ENCODE measurements around the gene ZNF609. TPM values are rescaled to one million over a fixed set of nuclear protein-coding genes. Genes with fewer than 3 reads are reported as not detected.
A peak's percentile ranks its signal among the peaks of the same experiment; 100 is the strongest.

ZNF609 gene
- total RNA-seq, 3 donors from 2014 or later (not counting 1 experiment from before 2014, with no cell fraction given), result 40.3 to 59.7 (median 55.3) TPM

DNA sequence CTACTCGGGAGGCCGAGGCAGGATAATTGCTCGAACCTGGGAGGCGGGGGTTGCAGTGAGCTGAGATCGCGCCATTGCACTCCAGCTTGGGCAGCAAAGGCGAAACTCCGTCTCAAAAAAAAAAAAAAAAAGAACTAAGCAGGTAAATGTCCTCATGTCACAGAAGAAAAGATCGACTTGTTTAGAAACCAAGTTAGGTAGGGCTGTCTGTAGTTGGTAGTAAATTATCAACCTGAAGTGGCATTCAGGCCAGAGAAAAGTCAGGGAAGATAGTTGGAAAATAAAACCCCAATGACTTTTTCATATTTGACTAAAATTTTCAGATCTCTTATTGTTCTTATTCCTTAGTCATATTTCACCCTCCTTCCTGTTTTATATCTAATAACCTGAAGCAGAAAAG is 55.4 kb downstream of the ZNF609 start:
- TF ChIP-seq, protein P1, sequence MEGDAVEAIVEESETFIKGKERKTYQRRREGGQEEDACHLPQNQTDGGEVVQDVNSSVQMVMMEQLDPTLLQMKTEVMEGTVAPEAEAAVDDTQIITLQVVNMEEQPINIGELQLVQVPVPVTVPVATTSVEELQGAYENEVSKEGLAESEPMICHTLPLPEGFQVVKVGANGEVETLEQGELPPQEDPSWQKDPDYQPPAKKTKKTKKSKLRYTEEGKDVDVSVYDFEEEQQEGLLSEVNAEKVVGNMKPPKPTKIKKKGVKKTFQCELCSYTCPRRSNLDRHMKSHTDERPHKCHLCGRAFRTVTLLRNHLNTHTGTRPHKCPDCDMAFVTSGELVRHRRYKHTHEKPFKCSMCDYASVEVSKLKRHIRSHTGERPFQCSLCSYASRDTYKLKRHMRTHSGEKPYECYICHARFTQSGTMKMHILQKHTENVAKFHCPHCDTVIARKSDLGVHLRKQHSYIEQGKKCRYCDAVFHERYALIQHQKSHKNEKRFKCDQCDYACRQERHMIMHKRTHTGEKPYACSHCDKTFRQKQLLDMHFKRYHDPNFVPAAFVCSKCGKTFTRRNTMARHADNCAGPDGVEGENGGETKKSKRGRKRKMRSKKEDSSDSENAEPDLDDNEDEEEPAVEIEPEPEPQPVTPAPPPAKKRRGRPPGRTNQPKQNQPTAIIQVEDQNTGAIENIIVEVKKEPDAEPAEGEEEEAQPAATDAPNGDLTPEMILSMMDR (IDR thresholded peaks at IDR 0.05), result no peak
- ATAC-seq (no peak), DNase-seq (no peak)
- Mint-ChIP-seq H3K36me3 (no peaks in the 10 kb centered on the region), H3K27me3 (ENCODE audit: low read depth in 2 of 2) (no peaks in the 10 kb centered on the region), H3K9me3 (no peaks in the 10 kb centered on the region), H3K4me3 (no peak overlapping the region), H3K4me1 (peaks cover 25 to 33% of the 10 kb centered on the region in 2 donors), H3K27ac (no peak overlapping the region)
- H3K4me3 ChIP-seq (ENCODE audit: low read length), result no peak overlapping the region
- peaks cover 5% of the 10 kb centered on the region for H3K4me1 ChIP-seq (ENCODE audit: control insufficient read depth, insufficient read depth, low read length)
- no peak overlapping the region for H3K27ac ChIP-seq (ENCODE audit: low read length)
- intact Hi-C loops (cut with micrococcal nuclease), result no loop called here
- H3K36me3 ChIP-seq (ENCODE audit: control insufficient read depth, insufficient read depth, low read length), result no peaks in the 10 kb centered on the region
- H3K9me3 ChIP-seq (ENCODE audit: control insufficient read depth, insufficient read depth, low read length), result no peaks in the 10 kb centered on the region
- no peaks in the 10 kb centered on the region for H3K27me3 ChIP-seq (ENCODE audit: control insufficient read depth, insufficient read depth, low read length)
- WGBS (ENCODE audit: insufficient coverage), result 96% methylated on average over 9 of the region's 9 CpGs

DNA sequence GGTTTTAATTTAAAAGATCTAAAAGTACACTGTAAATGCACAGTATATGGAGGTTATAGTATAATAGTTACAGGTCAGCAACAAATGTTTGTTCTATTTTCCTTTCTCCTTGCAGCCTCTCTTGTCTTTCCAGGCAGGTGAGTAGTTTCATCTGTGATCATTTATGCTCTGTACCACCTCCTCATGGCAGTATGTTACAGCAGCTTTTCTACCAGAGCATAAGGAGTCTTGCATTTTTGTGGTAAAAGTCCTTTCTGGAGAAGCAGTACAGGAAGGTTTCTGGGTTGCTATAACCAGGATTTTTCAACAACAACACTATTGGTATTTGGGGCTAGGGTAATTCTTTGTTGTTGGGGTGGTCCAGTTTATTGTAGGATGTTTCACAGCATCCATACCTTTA is 59.5 kb downstream of the ZNF609 start:
- no peaks in the 10 kb centered on the region for H3K36me3 ChIP-seq (ENCODE audit: control insufficient read depth, insufficient read depth, low read length)
- no peaks in the 10 kb centered on the region for H3K36me3 Mint-ChIP-seq
- H3K4me3 ChIP-seq (ENCODE audit: low read length), result no peak overlapping the region
- ATAC-seq, result no peak
- H3K9me3 Mint-ChIP-seq, result no peaks in the 10 kb centered on the region
- H3K4me3 Mint-ChIP-seq, result no peak overlapping the region
- H3K27ac Mint-ChIP-seq, result no peak overlapping the region
- H3K27me3 Mint-ChIP-seq (ENCODE audit: low read depth in 2 of 2), result no peaks in the 10 kb centered on the region
- H3K27ac ChIP-seq (ENCODE audit: low read length), result no peak overlapping the region
- TF ChIP-seq, protein P1 (IDR thresholded peaks at IDR 0.05), result no peak
- no peaks in the 10 kb centered on the region for H3K27me3 ChIP-seq (ENCODE audit: control insufficient read depth, insufficient read depth, low read length)
- intact Hi-C loops (cut with micrococcal nuclease), result no loop called here
- H3K4me1 ChIP-seq (ENCODE audit: control insufficient read depth, insufficient read depth, low read length), result no peaks in the 10 kb centered on the region
- H3K4me1 Mint-ChIP-seq, result peaks cover 27 to 41% of the 10 kb centered on the region in 2 donors
- no peak for DNase-seq
- H3K9me3 ChIP-seq (ENCODE audit: control insufficient read depth, insufficient read depth, low read length), result no peaks in the 10 kb centered on the region

DNA sequence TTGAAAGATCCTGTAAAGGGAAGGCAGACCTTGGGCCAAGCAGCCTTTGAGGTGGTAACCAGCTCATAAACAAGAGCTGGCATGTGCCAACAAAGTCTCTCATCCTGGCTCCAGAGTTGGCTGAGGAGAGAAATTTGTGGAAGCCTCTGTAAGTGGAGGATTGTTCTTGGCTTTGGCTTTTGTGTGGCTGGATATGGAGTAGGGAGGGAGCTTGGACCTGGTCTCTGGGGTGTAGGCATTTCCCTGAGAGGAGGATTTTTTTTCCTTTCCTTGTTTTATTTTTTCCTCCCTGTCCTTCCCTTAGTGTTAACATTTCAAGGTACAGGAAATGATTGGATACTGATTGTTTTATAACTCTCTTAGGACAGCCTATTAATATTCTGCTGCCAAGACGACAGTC is 60.8 kb downstream of the ZNF609 start:
- Histone ChIP-seq H3K9me3 (ENCODE audit: control insufficient read depth, insufficient read depth, low read length) (no peaks in the 10 kb centered on the region), H3K36me3 (ENCODE audit: control insufficient read depth, insufficient read depth, low read length) (no peaks in the 10 kb centered on the region), H3K27me3 (ENCODE audit: control insufficient read depth, insufficient read depth, low read length) (no peaks in the 10 kb centered on the region), H3K4me1 (ENCODE audit: control insufficient read depth, insufficient read depth, low read length) (no peaks in the 10 kb centered on the region), H3K4me3 (ENCODE audit: low read length) (no peak overlapping the region), H3K27ac (ENCODE audit: low read length) (no peak overlapping the region)
- Mint-ChIP-seq H3K4me3 (no peak overlapping the region), H3K4me1 (peaks cover 38 to 50% of the 10 kb centered on the region in 2 donors), H3K36me3 (no peaks in the 10 kb centered on the region), H3K27ac (no peak overlapping the region), H3K9me3 (no peaks in the 10 kb centered on the region), H3K27me3 (ENCODE audit: low read depth in 2 of 2) (no peaks in the 10 kb centered on the region)
- WGBS (ENCODE audit: insufficient coverage), result 86% methylated on average over 1 of the region's 1 CpG
- DNase-seq (no peak), ATAC-seq (no peak)
- intact Hi-C loops (cut with micrococcal nuclease), result no loop called here
- TF ChIP-seq, protein P1 (IDR thresholded peaks at IDR 0.05), result no peak

DNA sequence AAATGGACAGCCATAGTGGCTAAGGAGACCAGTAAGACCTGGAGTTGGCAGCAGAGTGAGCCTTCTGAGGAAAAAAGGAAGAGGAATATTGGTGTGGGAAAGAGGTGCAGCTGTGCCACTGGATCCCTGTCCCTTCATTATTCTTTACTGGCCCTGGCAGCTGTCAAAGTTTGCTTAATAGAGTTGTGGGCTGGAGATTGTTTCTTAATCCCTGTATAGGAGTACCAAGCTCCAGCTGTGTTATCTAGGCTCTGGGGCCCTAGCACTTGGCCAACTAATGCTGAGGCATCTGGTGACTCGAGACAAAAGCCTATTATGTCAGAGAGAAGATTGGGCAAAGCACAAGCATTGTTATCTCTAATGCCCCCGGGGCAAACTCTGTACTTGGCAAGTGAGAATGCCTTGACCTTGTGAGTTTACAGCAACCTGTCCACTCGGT is 61.4 kb downstream of the ZNF609 start:
- 36% methylated on average over 3 of the region's 3 CpGs for WGBS (ENCODE audit: insufficient coverage)
- intact Hi-C loops (cut with micrococcal nuclease), result no loop called here
- no peak overlapping the region for H3K4me3 ChIP-seq (ENCODE audit: low read length)
- no peak overlapping the region for H3K4me3 Mint-ChIP-seq
- H3K36me3 Mint-ChIP-seq, result no peaks in the 10 kb centered on the region
- no peaks in the 10 kb centered on the region for H3K27me3 Mint-ChIP-seq (ENCODE audit: low read depth in 2 of 2)
- peak overlapping the region in 1 of 2 donors; percentile 21 for H3K27ac Mint-ChIP-seq
- no peak for DNase-seq
- no peaks in the 10 kb centered on the region for H3K27me3 ChIP-seq (ENCODE audit: control insufficient read depth, insufficient read depth, low read length)
- no peak overlapping the region for H3K27ac ChIP-seq (ENCODE audit: low read length)
- TF ChIP-seq, protein P1 (IDR thresholded peaks at IDR 0.05), result no peak
- peak in 1 of 3 donors; percentile 73 for ATAC-seq
- peaks cover 44 to 50% of the 10 kb centered on the region in 2 donors for H3K4me1 Mint-ChIP-seq
- no peaks in the 10 kb centered on the region for H3K4me1 ChIP-seq (ENCODE audit: control insufficient read depth, insufficient read depth, low read length)
- no peaks in the 10 kb centered on the region for H3K9me3 Mint-ChIP-seq
- no peaks in the 10 kb centered on the region for H3K9me3 ChIP-seq (ENCODE audit: control insufficient read depth, insufficient read depth, low read length)
- H3K36me3 ChIP-seq (ENCODE audit: control insufficient read depth, insufficient read depth, low read length), result no peaks in the 10 kb centered on the region
